Esophagus muscularis mucosa (tissue), 4 donors: Measurements from ENCODE around the gene BRSK2.

Experiments used
- CTCF ChIP-seq, 3 experiments: fragments of 200-600 bp in 2 of 3; fragments of 450-650 bp in 1 of 3; sonication (generic) in 2 of 3; IDR thresholded peaks; one replicate each; pipeline ENCODE4 v1.5.1; 2017 to 2019; ENCODE audit warnings: antibody characterized with exemption in 3 of 3, mild to moderate bottlenecking in 2 of 3, moderate library complexity in 1 of 3
- EP300 ChIP-seq: sonication (generic); formaldehyde crosslinking; IDR thresholded peaks from one replicate; pipeline ENCODE4 v1.6.1; 2017; ENCODE audit warnings: antibody characterized with exemption
- POLR2A ChIP-seq: fragments of 450-650 bp; IDR thresholded peaks from one replicate; pipeline ENCODE4 v1.6.1; 2017; ENCODE audit warnings: antibody characterized with exemption, moderate library complexity, mild to moderate bottlenecking, low read depth
- POLR2AphosphoS5 ChIP-seq, 2 donors: sonication (generic); formaldehyde crosslinking; IDR thresholded peaks; one replicate each; pipeline ENCODE4 v1.6.1; 2017; ENCODE audit warnings: antibody characterized with exemption in 2 of 2

- TF ChIP-seq CTCF (IDR thresholded peaks at IDR 0.05) (no peak), POLR2A (no peak), POLR2AphosphoS5 (IDR thresholded peaks at IDR 0.05) (no peak), EP300 (no peak)
Observed at GRCh38 chr11:1409108-1409851, 19.5 kb downstream of the BRSK2 start.
